Tongue (tissue), 2 donors: ENCODE measurements around the gene KLHDC8B. TPM values are rescaled to one million over a fixed set of nuclear protein-coding genes. Genes with fewer than 3 reads are reported as not detected.

Experiments
- DNase-seq: peaks from one replicate; pipeline ENCODE4 v3.0.0-alpha.2; 2015
- total RNA-seq: library from RNA; depleted of rRNA; stranded (reverse); fragments of >200 nt; gene quantifications from one replicate; pipeline ENCODE4 v1.2.3, GENCODE V29; 2014

Gene KLHDC8B
- total RNA-seq, 1 donor from 2014 or later = 73.4 TPM

- DNase-seq = no peak
Measured at GRCh38 chr3:49158792-49159191, 12.6 kb upstream of the KLHDC8B start.

GRCh38 chr3:49161197-49161596 is 10.2 kb upstream of the KLHDC8B start:
- DNase-seq = no peak

GRCh38 chr3:49161808-49162530 is 9.4 kb upstream of the KLHDC8B start:
- no peak for DNase-seq

GRCh38 chr3:49162751-49163419 is 8.5 kb upstream of the KLHDC8B start:
- no peak for DNase-seq

- DNase-seq = no peak
Measured at GRCh38 chr3:49163609-49164008, 7.8 kb upstream of the KLHDC8B start.

- DNase-seq = no peak
Measured at GRCh38 chr3:49164983-49165720, 6.2 kb upstream of the KLHDC8B start.

GRCh38 chr3:49165771-49166751 is 5.3 kb upstream of the KLHDC8B start, which contains the start of gene CCDC71:
Gene CCDC71 (minus strand): TSS chr3:49166331. CDS start chr3:49164208, 2,123 bp downstream.
- peak; percentile 89 for DNase-seq

GRCh38 chr3:49166752-49167556 is 4.4 kb upstream of the KLHDC8B start:
- no peak for DNase-seq

- DNase-seq = no peak
Measured at GRCh38 chr3:49170744-49171118, 667 bp upstream of the KLHDC8B start.

GRCh38 chr3:49171775-49172500 is 540 bp downstream of the KLHDC8B start:
- no peak for DNase-seq

GRCh38 chr3:49172551-49173041 is 1.2 kb downstream of the KLHDC8B start:
- DNase-seq = no peak

GRCh38 chr3:49173116-49173791 is 1.9 kb downstream of the KLHDC8B start:
- DNase-seq = peak; percentile 83

GRCh38 chr3:49173792-49174170 is 2.4 kb downstream of the KLHDC8B start:
- peak; percentile 67 for DNase-seq

GRCh38 chr3:49174397-49174985 is 3.1 kb downstream of the KLHDC8B start:
- DNase-seq = no peak

GRCh38 chr3:49175530-49175929 is 4.1 kb downstream of the KLHDC8B start:
- no peak for DNase-seq

- no peak for DNase-seq
Measured at GRCh38 chr3:49177073-49177472, 5.7 kb downstream of the KLHDC8B start.

- no peak for DNase-seq
Measured at GRCh38 chr3:49180116-49180515, 8.7 kb downstream of the KLHDC8B start.

GRCh38 chr3:49181351-49181750 is 10.0 kb downstream of the KLHDC8B start:
- DNase-seq = no peak

- DNase-seq = no peak
Measured at GRCh38 chr3:49182682-49183081, 11.3 kb downstream of the KLHDC8B start.
